NCI-H1930 (cell line): ENCODE measurements around the gene USHBP1.

ENCODE experiments used
- DNase-seq, 2 experiments: peaks; one replicate each; lab custom pipeline; 2025; lab: John Stamatoyannopoulos, UW

USHBP1 gene

GRCh38 chr19:17210296-17210695, 54.2 kb downstream of the USHBP1 start:
- no peak for DNase-seq

GRCh38 chr19:17209126-17210036, 55.2 kb downstream of the USHBP1 start:
- no peak for DNase-seq

- no peak for DNase-seq
Measured at GRCh38 chr19:17206736-17207581, 57.6 kb downstream of the USHBP1 start.

GRCh38 chr19:17205237-17206140, 59.1 kb downstream of the USHBP1 start:
- DNase-seq: no peak

GRCh38 chr19:17202713-17203112, 61.8 kb downstream of the USHBP1 start:
- no peak for DNase-seq

- no peak for DNase-seq
Measured at GRCh38 chr19:17202249-17202648, 62.3 kb downstream of the USHBP1 start.

GRCh38 chr19:17200408-17201079, 64.0 kb downstream of the USHBP1 start:
- DNase-seq: no peak
